HEK293T (cell line): ENCODE data around the gene CASP6.

Source experiments
- CTBP1 ChIP-seq: fragments of 450-650 bp; IDR thresholded peaks from 2 replicates; pipeline ENCODE4 v1.6.1; 2016; ENCODE audit warnings: borderline replicate concordance
- SUZ12 ChIP-seq: fragments of 450-650 bp; IDR thresholded peaks from 2 replicates; pipeline ENCODE4 v1.6.1; 2016; ENCODE audit warnings: mild to moderate bottlenecking
- ZNF384 ChIP-seq: fragments of 450-650 bp; IDR thresholded peaks from 2 replicates; pipeline ENCODE4 v1.6.1; 2016

DNA sequence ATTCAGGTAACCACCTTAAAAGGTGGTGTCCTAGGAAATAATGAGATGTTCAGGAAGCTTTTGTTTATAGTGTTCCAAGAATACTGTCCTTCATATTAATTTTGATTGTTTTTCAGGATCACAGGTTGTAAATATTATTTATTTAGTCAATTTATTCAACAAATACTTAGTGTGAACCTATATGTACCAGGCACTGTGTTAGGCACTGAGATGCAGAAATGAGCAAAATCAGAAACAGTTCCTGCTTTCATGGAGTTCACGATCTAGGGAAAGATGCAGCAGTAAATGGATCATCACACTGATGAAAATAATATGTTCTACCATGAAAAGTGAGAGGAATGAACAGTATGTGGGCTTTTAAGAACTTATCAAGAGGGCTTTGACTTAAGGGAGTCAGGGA is 44.9 kb upstream of the CASP6 start:
- TF ChIP-seq SUZ12 (no peak), ZNF384 (no peak), CTBP1 (no peak)
